ENCODE results near the gene SLC44A3.

DNA sequence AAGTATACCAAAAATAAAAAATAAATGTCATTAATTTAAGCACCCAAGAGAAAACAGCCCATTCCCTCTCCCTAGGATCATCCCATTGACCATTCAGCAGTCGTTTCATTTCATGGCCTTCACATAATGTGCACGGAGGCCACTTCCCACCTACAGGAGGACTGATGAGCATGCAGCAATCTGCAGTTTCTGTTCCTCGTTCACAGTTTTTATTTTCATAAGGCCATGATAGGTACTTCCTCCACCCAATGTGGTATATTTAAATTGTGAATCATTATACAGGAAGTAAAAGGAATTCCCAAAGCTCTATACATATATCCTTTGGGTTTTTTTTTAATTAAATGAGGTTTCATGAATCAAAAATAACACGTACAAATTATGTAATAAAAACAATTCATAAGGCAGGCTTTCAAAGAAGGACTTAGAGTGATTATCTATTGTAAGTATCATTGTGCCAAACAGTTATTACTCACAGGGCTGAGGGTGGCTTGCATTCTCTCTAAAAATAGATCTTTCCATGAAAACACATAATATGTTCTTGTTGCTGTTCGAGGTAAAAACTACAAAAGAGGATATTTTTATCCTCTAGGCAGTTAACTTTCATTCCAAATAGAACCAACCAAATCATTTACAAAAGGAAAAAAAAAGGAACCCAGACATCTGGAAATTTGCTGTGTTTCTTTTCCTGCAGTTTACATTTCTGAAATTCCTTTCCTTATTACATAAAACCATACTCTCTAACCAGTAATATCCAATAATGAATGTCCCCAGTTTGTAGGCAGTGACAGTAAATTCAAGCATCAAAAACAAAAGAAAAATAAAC, 27.5 kb upstream of the SLC44A3 start:
- TF ChIP-seq, protein P1, sequence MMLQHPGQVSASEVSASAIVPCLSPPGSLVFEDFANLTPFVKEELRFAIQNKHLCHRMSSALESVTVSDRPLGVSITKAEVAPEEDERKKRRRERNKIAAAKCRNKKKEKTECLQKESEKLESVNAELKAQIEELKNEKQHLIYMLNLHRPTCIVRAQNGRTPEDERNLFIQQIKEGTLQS (IDR thresholded peaks at IDR 0.05) = no peak
- TF ChIP-seq, protein P1 (CRISPR knock-in tag; conservative IDR thresholded peaks at IDR 0.05) = no peak
- no peak for TF ChIP-seq ARNT (IDR thresholded peaks at IDR 0.05)
- TF ChIP-seq SRSF3 (IDR thresholded peaks at IDR 0.05; ENCODE audit: insufficient read depth, low read length) = no peak
- no peak for TF ChIP-seq CBX8 (IDR thresholded peaks at IDR 0.05; ENCODE audit: borderline replicate concordance, extremely low read depth, low read depth, low read length, poor library complexity, severe bottlenecking)
- no peak for TF ChIP-seq ADNP (tag; IDR thresholded peaks at IDR 0.05)
- no peak for TF ChIP-seq STAG1 (CRISPR knock-in tag; IDR thresholded peaks at IDR 0.05; ENCODE audit: borderline replicate concordance)
- no peak for TF ChIP-seq BCL6 (CRISPR knock-in tag; IDR thresholded peaks at IDR 0.05)
- no peak for TF ChIP-seq HDAC1 (IDR thresholded peaks at IDR 0.05)

Measured in K562 (cell line).